VCaP (cell line): Measurements from ENCODE around the gene SGMS2.
A peak's percentile ranks its signal among the peaks of the same experiment; 100 is the strongest.

Source experiments
- H3K27ac ChIP-seq: fragments of 450-650 bp; 2 replicates; pipeline ENCODE4 v1.5.1; 2017
- TF ChIP-seq, protein P1 (sequence below): fragments of 450-650 bp; conservative IDR thresholded peaks from 2 replicates; pipeline ENCODE4 v1.5.1; 2017; ENCODE audit warnings: mild to moderate bottlenecking, moderate library complexity

Gene SGMS2

DNA sequence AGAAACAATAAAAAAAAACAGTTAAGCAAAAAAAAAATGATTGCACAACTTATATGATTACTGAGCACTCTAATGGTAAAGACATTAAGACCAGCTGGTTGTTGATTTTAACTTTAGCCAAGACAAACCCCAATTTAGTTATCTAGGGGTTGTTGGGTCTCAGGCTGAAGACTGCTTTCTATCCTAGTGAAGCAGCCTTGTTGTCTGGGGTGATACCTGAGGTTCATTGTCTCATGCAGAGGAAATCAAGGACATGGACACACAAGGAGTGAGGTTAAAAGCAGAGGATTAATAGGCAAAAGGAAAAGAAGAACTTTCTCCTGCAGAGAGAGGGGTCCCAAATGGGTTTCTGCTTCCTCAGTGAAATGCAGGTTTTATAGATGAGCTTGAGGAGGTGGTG, 66.6 kb downstream of the SGMS2 start:
- H3K27ac ChIP-seq = no peak overlapping the region
- TF ChIP-seq, protein P1, sequence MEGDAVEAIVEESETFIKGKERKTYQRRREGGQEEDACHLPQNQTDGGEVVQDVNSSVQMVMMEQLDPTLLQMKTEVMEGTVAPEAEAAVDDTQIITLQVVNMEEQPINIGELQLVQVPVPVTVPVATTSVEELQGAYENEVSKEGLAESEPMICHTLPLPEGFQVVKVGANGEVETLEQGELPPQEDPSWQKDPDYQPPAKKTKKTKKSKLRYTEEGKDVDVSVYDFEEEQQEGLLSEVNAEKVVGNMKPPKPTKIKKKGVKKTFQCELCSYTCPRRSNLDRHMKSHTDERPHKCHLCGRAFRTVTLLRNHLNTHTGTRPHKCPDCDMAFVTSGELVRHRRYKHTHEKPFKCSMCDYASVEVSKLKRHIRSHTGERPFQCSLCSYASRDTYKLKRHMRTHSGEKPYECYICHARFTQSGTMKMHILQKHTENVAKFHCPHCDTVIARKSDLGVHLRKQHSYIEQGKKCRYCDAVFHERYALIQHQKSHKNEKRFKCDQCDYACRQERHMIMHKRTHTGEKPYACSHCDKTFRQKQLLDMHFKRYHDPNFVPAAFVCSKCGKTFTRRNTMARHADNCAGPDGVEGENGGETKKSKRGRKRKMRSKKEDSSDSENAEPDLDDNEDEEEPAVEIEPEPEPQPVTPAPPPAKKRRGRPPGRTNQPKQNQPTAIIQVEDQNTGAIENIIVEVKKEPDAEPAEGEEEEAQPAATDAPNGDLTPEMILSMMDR = no peak

DNA sequence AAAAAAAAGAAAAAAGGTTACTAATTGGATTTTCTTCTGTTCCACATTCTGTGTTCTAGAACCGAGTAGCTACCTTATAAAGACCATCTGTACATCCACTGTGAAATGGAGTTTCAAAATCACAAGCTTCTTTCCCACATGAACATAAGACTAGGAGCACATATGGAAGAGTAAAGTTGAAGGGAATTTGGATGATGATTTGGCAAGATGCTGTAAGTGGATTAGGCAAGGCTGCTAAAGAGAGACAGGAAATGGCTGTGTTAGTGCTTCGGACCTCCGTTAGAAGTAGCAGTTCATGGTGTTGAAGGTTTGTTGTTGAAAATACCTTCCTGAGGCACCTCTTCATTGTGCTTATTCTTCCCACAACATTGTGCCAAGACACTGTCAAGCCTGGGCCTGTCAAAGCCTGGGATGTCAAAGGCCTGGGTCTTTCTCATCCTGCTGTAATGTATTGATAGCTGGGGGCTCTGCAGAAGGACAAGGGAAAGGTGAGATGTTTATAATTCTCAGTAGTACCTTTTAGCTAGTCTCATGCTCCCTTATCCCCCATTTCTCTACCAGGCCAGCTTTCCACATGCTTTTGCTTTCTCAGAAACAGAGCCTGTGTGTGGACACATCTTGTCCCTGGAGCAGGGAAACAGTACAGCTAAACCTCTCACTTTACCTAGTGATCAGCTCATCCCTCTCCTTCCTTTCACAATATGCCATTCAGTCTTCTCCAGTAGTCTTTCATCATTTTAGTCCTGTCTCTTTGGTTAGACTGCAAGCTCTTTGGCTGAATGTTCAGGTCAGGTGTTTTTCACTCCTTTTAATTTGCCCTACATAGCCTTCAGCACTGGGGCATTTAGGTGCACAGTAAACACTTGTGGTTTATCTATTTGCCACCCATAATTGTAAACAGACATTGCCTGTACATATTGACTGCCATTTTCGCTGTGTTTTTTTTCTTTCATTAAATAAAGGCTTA, 68.7 kb downstream of the SGMS2 start:
- no peak overlapping the region for H3K27ac ChIP-seq
- TF ChIP-seq, protein P1 = no peak

DNA sequence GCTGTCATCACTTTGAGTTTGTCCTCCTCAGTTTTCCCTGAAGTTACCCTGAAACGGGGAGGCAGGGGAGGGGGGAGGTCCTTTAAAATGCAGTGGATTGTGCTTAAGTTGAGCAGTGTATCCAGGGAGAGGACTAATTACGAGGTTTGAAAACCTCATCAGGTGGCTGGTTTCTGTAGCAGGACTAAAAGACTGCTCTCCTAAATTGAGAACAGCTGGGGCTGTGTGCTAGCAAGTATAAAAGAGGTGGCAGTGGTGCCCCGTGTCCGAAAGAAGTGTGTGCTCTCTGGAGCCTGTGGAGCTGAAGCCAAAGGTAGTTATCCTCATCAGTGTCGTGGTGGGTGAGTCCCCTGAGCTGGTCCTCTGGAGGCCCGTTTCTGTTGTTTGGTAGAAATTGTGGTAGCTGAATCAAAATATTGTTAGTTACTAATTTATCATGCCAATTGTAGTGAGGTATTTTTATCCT, 69.4 kb downstream of the SGMS2 start:
- H3K27ac ChIP-seq = no peak overlapping the region

DNA sequence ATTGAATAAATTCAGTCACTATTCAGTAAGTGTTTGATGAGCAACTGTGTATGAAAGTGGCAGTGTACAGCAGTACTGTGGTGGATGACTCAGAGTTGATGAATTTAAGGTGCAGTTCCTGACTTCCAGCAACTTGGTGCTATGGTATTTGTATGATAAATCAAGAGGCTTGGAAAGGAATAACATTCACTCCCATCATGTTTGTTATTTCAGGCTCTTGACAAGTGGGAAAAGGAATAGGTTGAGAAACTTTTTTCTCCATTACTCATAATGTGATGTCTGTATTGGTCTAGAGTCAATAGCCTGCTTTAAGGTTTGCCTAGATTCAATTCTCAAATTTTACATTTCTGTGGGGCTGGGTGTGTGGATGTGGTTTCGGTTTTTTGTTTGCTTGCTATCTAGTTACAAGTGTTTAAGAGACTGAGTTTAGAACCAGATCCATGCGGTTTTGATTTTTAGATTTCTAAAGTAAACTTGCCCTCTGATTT, 71.5 kb downstream of the SGMS2 start:
- H3K27ac ChIP-seq = 0 out of 2 replicates have a peak overlapping the region, but pooled peaks have one; percentile 2
- TF ChIP-seq, protein P1 = no peak

More for the DNA sequence above, 69.4 kb downstream of the SGMS2 start:
- TF ChIP-seq, protein P1 = no peak

DNA sequence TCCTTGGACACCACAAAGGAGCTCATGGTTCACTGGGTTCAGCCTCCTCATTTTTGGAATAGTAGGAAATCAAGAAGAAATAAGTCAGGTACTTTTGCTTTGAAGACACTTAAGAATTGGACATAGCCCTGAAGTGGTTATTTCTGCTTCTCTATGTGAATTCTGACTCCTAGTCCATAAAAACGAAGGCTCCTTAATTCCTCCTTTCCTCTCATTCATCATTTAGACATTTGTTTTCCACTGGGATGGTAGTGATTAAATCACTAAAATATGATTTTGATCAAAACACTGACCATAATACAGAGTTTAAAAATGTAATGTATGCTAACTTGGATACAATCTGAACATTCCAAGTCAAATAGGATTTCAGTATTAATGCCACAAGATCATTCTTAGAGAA, 71.9 kb downstream of the SGMS2 start:
- TF ChIP-seq, protein P1 = no peak
- 0 out of 2 replicates have a peak overlapping the region, but pooled peaks have one; percentile 2 for H3K27ac ChIP-seq

DNA sequence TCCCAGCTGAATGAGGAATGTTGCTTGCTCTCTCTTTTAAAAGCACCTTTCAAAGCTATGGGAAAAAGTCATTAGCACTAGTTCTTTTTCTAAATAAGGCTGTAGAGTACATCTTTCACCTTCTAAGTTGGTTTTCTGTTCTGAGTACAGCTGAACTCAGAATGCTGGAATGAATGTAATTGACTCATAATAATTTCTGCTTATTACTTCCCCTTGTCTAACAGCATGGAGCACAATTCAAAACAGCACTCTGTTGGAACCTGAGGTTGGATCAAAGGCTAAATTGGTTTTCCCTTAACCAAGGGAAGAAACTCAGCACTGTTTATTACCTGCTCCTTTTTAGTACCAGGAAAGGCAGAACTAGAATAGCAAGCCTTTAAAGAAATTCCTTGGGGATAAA, 73.1 kb downstream of the SGMS2 start:
- no peak overlapping the region for H3K27ac ChIP-seq
- TF ChIP-seq, protein P1 = no peak

DNA sequence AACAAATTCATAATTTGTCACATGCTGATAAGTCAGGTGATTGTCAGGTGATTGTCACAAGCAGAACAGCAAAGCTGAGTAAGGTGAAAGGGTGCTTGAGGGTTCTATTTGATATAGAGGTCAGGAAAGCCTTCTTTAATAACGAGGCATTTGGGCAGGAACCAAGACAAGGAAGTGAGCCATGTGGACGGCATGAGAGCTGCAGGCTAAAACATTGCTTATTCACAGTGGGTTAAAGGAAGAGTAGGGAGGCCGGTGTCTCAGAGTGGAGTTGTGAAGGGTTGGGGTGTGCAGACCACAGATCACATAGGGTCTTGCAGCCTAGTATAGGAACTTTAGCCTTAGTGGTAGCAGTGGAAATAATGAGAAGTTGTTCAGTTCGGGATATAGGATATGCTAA, 75.3 kb downstream of the SGMS2 start:
- TF ChIP-seq, protein P1 = no peak
- H3K27ac ChIP-seq = no peak overlapping the region
